HEK293 (cell line): ENCODE data around the gene GPR153.

Experiments
- CTCF ChIA-PET: fragments of 350-600 bp; formaldehyde crosslinking; extraction: SDS; loops from one replicate; lab custom pipeline; 2021; ENCODE audit warnings: antibody characterized with exemption; lab: Yijun Ruan, JAX
- POLR2A ChIA-PET: fragments of 300-600 bp; formaldehyde crosslinking; extraction: SDS; loops from one replicate; lab custom pipeline; 2020; ENCODE audit warnings: antibody characterized with exemption, inconsistent platforms; lab: Yijun Ruan, JAX
- H3K27ac ChIP-seq: fragments of 200-500 bp; sonication (Bioruptor generic); 2 replicates; pipeline ENCODE4 v1.5.1; 2014; ENCODE audit warnings: low read depth, low read length, control low read depth, inconsistent platforms; ENCODE audit errors: extremely low read depth
- H3K36me3 ChIP-seq, 2 experiments: fragments of 200-500 bp in 1 of 2; sonication (Bioruptor generic) in 1 of 2; 1 replicate in 1 of 2; 2 replicates in 1 of 2; pipeline ENCODE4 v1.5.1; 2014 to 2017; ENCODE audit warnings: inconsistent platforms in 2 of 2, low read length in 2 of 2; ENCODE audit not compliant: control insufficient read depth in 2 of 2, insufficient read depth in 1 of 2
- H3K4me1 ChIP-seq: fragments of 200-500 bp; sonication (Bioruptor generic); 2 replicates; pipeline ENCODE4 v1.5.1; 2014; ENCODE audit warnings: mild to moderate bottlenecking, low read length, inconsistent platforms; ENCODE audit not compliant: control insufficient read depth, insufficient read depth
- H3K4me3 ChIP-seq: 2 replicates; pipeline ENCODE4 v1.5.1; 2011; ENCODE audit warnings: low read depth, mild to moderate bottlenecking, control low read depth, low read length, moderate library complexity
- H3K9me3 ChIP-seq: fragments of 200-500 bp; sonication (Bioruptor generic); 2 replicates; pipeline ENCODE4 v1.5.1; 2014; ENCODE audit warnings: low read depth, low read length, inconsistent platforms; ENCODE audit not compliant: control insufficient read depth, insufficient read depth
- HIC1 ChIP-seq: fragments of 450-650 bp; formaldehyde crosslinking; IDR thresholded peaks from 2 replicates; pipeline ENCODE4 v1.5.1; 2016; ENCODE audit warnings: missing biosample characterization, missing genetic modification characterization
- HOXC10 ChIP-seq: sonication (generic); formaldehyde crosslinking; IDR thresholded peaks from 2 replicates; pipeline ENCODE4 v1.8.1; 2023; ENCODE audit warnings: mild to moderate bottlenecking, missing genetic modification reagents
- KLF10 ChIP-seq: fragments of 450-650 bp; IDR thresholded peaks from 2 replicates; pipeline ENCODE4 v1.5.1; 2018; ENCODE audit warnings: missing biosample characterization, mild to moderate bottlenecking, missing genetic modification characterization
- PRDM4 ChIP-seq: fragments of 450-650 bp; formaldehyde crosslinking; IDR thresholded peaks from 2 replicates; pipeline ENCODE4 v1.5.1; 2017; ENCODE audit warnings: missing biosample characterization, missing genetic modification characterization
- REST ChIP-seq: fragments of 450-650 bp; formaldehyde crosslinking; IDR thresholded peaks from 2 replicates; pipeline ENCODE4 v1.5.1; 2016; ENCODE audit warnings: missing biosample characterization, missing genetic modification characterization
- SALL2 ChIP-seq: fragments of 450-650 bp; formaldehyde crosslinking; IDR thresholded peaks from 2 replicates; pipeline ENCODE4 v1.5.0; 2017; ENCODE audit warnings: missing biosample characterization, mild to moderate bottlenecking, missing genetic modification characterization, borderline replicate concordance
- SCRT1 ChIP-seq: fragments of 450-650 bp; formaldehyde crosslinking; IDR thresholded peaks from 2 replicates; pipeline ENCODE4 v1.5.1; 2016; ENCODE audit warnings: missing biosample characterization, missing genetic modification characterization, borderline replicate concordance
- ZNF121 ChIP-seq: fragments of 450-650 bp; formaldehyde crosslinking; IDR thresholded peaks from 2 replicates; pipeline ENCODE4 v1.5.1; 2016; ENCODE audit warnings: missing biosample characterization, missing genetic modification characterization
- ZNF221 ChIP-seq: fragments of 450-650 bp; formaldehyde crosslinking; IDR thresholded peaks from 2 replicates; pipeline ENCODE4 v1.5.1; 2017; ENCODE audit warnings: missing biosample characterization, missing genetic modification characterization, borderline replicate concordance
- ZNF239 ChIP-seq: fragments of 450-650 bp; formaldehyde crosslinking; IDR thresholded peaks from 2 replicates; pipeline ENCODE4 v1.5.1; 2016; ENCODE audit warnings: missing biosample characterization, missing genetic modification characterization
- ZNF398 ChIP-seq: fragments of 450-650 bp; formaldehyde crosslinking; IDR thresholded peaks from 2 replicates; pipeline ENCODE4 v1.5.1; 2017; ENCODE audit warnings: missing biosample characterization, missing genetic modification characterization
- ZNF501 ChIP-seq: fragments of 450-650 bp; formaldehyde crosslinking; IDR thresholded peaks from 2 replicates; pipeline ENCODE4 v1.5.1; 2016; ENCODE audit warnings: missing biosample characterization, missing genetic modification characterization
- ZNF544 ChIP-seq: fragments of 450-650 bp; formaldehyde crosslinking; IDR thresholded peaks from 2 replicates; pipeline ENCODE4 v1.5.0; 2017; ENCODE audit warnings: missing biosample characterization, missing genetic modification characterization
- ZNF624 ChIP-seq: fragments of 450-650 bp; formaldehyde crosslinking; IDR thresholded peaks from 2 replicates; pipeline ENCODE4 v1.5.1; 2017; ENCODE audit warnings: missing biosample characterization, missing genetic modification characterization
- ZNF670 ChIP-seq: fragments of 450-650 bp; formaldehyde crosslinking; IDR thresholded peaks from 2 replicates; pipeline ENCODE4 v1.5.1; 2016; ENCODE audit warnings: missing biosample characterization, missing genetic modification characterization, low read depth
- ZNF768 ChIP-seq: fragments of 450-650 bp; formaldehyde crosslinking; IDR thresholded peaks from 2 replicates; pipeline ENCODE4 v1.5.1; 2018; ENCODE audit warnings: missing biosample characterization, mild to moderate bottlenecking, missing genetic modification characterization
- ZNF777 ChIP-seq: fragments of 450-650 bp; formaldehyde crosslinking; IDR thresholded peaks from 2 replicates; pipeline ENCODE4 v1.5.1; 2017; ENCODE audit warnings: missing biosample characterization, missing genetic modification characterization, borderline replicate concordance
- ZSCAN23 ChIP-seq: fragments of 450-650 bp; formaldehyde crosslinking; IDR thresholded peaks from 2 replicates; pipeline ENCODE4 v1.5.1; 2016; ENCODE audit warnings: missing biosample characterization, missing genetic modification characterization
- ZSCAN30 ChIP-seq: fragments of 450-650 bp; IDR thresholded peaks from 2 replicates; pipeline ENCODE4 v1.5.1; 2018; ENCODE audit warnings: missing biosample characterization, mild to moderate bottlenecking, missing genetic modification characterization, moderate library complexity

The GPR153 gene

GRCh38 chr1:6269296-6269695 is 8.4 kb upstream of the GPR153 start:
- ChIA-PET CTCF (interaction anchor here (2.1 kb wide), 1 partner anchor 23 kb away, joined by 8 read pairs; no protein-coding TSS in a partner anchor), POLR2A (no interaction called here)
- TF ChIP-seq PRDM4 (tag by site-specific recombination) = no peak
- TF ChIP-seq ZNF777 = no peak
- TF ChIP-seq ZSCAN23 (tag by site-specific recombination) = no peak
- no peak for TF ChIP-seq REST (tag by site-specific recombination)
- no peak for TF ChIP-seq ZNF221
- TF ChIP-seq ZNF398 (tag by site-specific recombination) = no peak
- TF ChIP-seq HOXC10 (CRISPR knock-in tag) = no peak
- TF ChIP-seq ZNF670 (tag by site-specific recombination) = no peak
- no peak for TF ChIP-seq SCRT1 (tag by site-specific recombination)
- no peak for TF ChIP-seq ZNF624 (tag by site-specific recombination)
- no peak for TF ChIP-seq ZNF544 (tag by site-specific recombination)
- TF ChIP-seq ZNF501 = no peak
- TF ChIP-seq ZSCAN30 (tag by site-specific recombination) = no peak
- no peak for TF ChIP-seq KLF10 (tag by site-specific recombination)
- no peak for TF ChIP-seq ZNF768 (tag by site-specific recombination)
- no peak for TF ChIP-seq SALL2 (tag by site-specific recombination)
- TF ChIP-seq HIC1 (tag by site-specific recombination) = no peak
- TF ChIP-seq ZNF239 (tag by site-specific recombination) = no peak
- no peak for TF ChIP-seq ZNF121 (tag by site-specific recombination)
- Histone ChIP-seq H3K9me3 (no peaks in the 10 kb centered on the region), H3K4me3 (no peak overlapping the region), H3K36me3 (peaks cover 0 to 14% of the 10 kb centered on the region in 2 experiments; a peak in 1 of 3 replicates), H3K27ac (no peak overlapping the region), H3K4me1 (peaks cover 36% of the 10 kb centered on the region)
